Large intestine (tissue), 3 donors: ENCODE results near the gene DR1. TPM values are rescaled to one million over a fixed set of nuclear protein-coding genes. Genes with fewer than 3 reads are reported as not detected.
"Not testable (repeated sequence)": the region's sequence is repeated elsewhere in the genome, so short reads cannot be mapped to it uniquely, and the experiment has no call there.

Experiments
- DNase-seq, 2 donors: peaks; one replicate each; pipeline versions ENCODE4 v3.0.0 to v3.0.0-alpha.2; 2013
- H3K27ac ChIP-seq: one replicate; pipeline ENCODE4 v1.5.1; 2013; ENCODE audit warnings: low read length
- H3K27me3 ChIP-seq: 2 replicates; pipeline ENCODE4 v1.6.1; 2013; ENCODE audit warnings: low read length; ENCODE audit not compliant: control insufficient read depth, insufficient read depth
- H3K36me3 ChIP-seq: 2 replicates; pipeline ENCODE4 v1.6.1; 2013; ENCODE audit warnings: low read length; ENCODE audit not compliant: control insufficient read depth, insufficient read depth
- H3K4me1 ChIP-seq: one replicate; pipeline ENCODE4 v1.6.1; 2013; ENCODE audit warnings: low read length; ENCODE audit not compliant: control insufficient read depth, insufficient read depth
- H3K4me3 ChIP-seq: one replicate; pipeline ENCODE4 v1.5.1; 2013; ENCODE audit warnings: low read length
- H3K9me3 ChIP-seq: one replicate; pipeline ENCODE4 v1.6.1; 2013; ENCODE audit warnings: mild to moderate bottlenecking, low read depth, low read length, moderate library complexity; ENCODE audit not compliant: control insufficient read depth
- WGBS: methylation state at CpG from one replicate; pipeline ENCODE4 v1.1.5; 2013; ENCODE audit warnings: low lambda C conversion rate; ENCODE audit not compliant: insufficient coverage; 5-methylcytosine and 5-hydroxymethylcytosine counted together
- polyA plus RNA-seq: library from polyadenylated mRNA; unstranded; fragments of 120-200 nt; gene quantifications from one replicate; pipeline ENCODE4 v1.2.1, GENCODE V29; 2013

DR1 gene
- polyA plus RNA-seq, 1 donor: 42.1 TPM

- Histone ChIP-seq H3K27ac (no peak overlapping the region), H3K27me3 (no peaks in the 10 kb centered on the region), H3K4me1 (no peaks in the 10 kb centered on the region), H3K36me3 (peaks cover 5% of the 10 kb centered on the region), H3K4me3 (no peak overlapping the region), H3K9me3 (no peaks in the 10 kb centered on the region)
- no peak for DNase-seq
- WGBS: no CpG with 5 or more reads among the region's 1 CpG
Measured at GRCh38 chr1:93369734-93370133, 24.0 kb downstream of the DR1 start.

GRCh38 chr1:93374334-93375106 lies 28.8 kb downstream of the DR1 start:
- Histone ChIP-seq H3K4me3 (no peak overlapping the region), H3K4me1 (no peaks in the 10 kb centered on the region), H3K27ac (no peak overlapping the region), H3K9me3 (peaks cover 9% of the 10 kb centered on the region), H3K36me3 (no peaks in the 10 kb centered on the region), H3K27me3 (no peaks in the 10 kb centered on the region)
- no CpG with 5 or more reads among the region's 5 CpGs for WGBS
- DNase-seq: no peak

- Histone ChIP-seq H3K4me1 (no peaks in the 10 kb centered on the region), H3K4me3 (no peak overlapping the region), H3K36me3 (no peaks in the 10 kb centered on the region), H3K27me3 (no peaks in the 10 kb centered on the region), H3K27ac (no peak overlapping the region), H3K9me3 (peaks cover 3% of the 10 kb centered on the region)
- 80% methylated on average over 1 of the region's 3 CpGs for WGBS
- DNase-seq: no peak
Measured at GRCh38 chr1:93384656-93385055, 38.9 kb downstream of the DR1 start.

GRCh38 chr1:93386268-93386667 lies 40.6 kb downstream of the DR1 start:
- not testable (repeated sequence) for H3K9me3 ChIP-seq, DNase-seq, H3K4me3 ChIP-seq, H3K4me1 ChIP-seq, H3K36me3 ChIP-seq, H3K27me3 ChIP-seq, H3K27ac ChIP-seq
- WGBS: no CpG with 5 or more reads among the region's 7 CpGs

- 100% methylated on average over 2 of the region's 2 CpGs for WGBS
- H3K27ac ChIP-seq: no peak overlapping the region
- DNase-seq: no peak
- no peak overlapping the region for H3K4me3 ChIP-seq
- no peaks in the 10 kb centered on the region for H3K9me3 ChIP-seq
- H3K4me1 ChIP-seq: peaks cover 5% of the 10 kb centered on the region
- H3K27me3 ChIP-seq: no peaks in the 10 kb centered on the region
- no peaks in the 10 kb centered on the region for H3K36me3 ChIP-seq
Measured at GRCh38 chr1:93394514-93394913, 48.8 kb downstream of the DR1 start.

DNA sequence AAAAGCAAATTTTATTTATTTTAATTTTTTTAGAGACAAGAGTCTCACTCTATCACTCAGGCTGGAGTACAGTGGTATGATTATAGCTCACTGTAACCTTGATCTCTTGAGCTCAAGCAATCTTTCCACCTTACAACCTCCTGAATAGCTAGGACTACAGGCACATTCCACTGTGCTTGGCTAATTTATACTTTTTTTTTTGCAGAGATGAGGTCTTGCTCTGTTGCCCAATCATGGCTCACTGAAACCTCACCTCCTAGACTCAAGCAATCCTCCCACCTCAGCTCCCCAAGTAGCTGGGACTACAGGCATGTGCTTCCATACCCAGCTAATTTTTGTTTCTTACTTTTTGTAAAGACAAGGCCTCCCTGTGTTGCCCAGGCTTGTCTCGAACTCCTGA lies 49.5 kb downstream of the DR1 start:
- no peaks in the 10 kb centered on the region for H3K9me3 ChIP-seq
- no peaks in the 10 kb centered on the region for H3K36me3 ChIP-seq
- H3K27ac ChIP-seq: peak overlapping the region; percentile 65
- WGBS: no CpG with 5 or more reads among the region's 1 CpG
- peak; percentile 60 to 75 for DNase-seq
- H3K4me3 ChIP-seq: no peak overlapping the region
- no peaks in the 10 kb centered on the region for H3K27me3 ChIP-seq
- H3K4me1 ChIP-seq: peaks cover 5% of the 10 kb centered on the region

GRCh38 chr1:93399781-93400180 lies 54.1 kb downstream of the DR1 start:
- Histone ChIP-seq H3K4me3 (no peak overlapping the region), H3K36me3 (no peaks in the 10 kb centered on the region), H3K27ac (no peak overlapping the region)

GRCh38 chr1:93408203-93408602 lies 62.5 kb downstream of the DR1 start:
- Histone ChIP-seq H3K36me3 (no peaks in the 10 kb centered on the region), H3K9me3 (peaks cover 3% of the 10 kb centered on the region), H3K27ac (no peak overlapping the region), H3K4me3 (no peak overlapping the region), H3K27me3 (no peaks in the 10 kb centered on the region), H3K4me1 (no peaks in the 10 kb centered on the region)
- WGBS: no CpG with 5 or more reads among the region's 4 CpGs
- DNase-seq: no peak

More at GRCh38 chr1:93399781-93400180, 54.1 kb downstream of the DR1 start:
- peaks cover 5% of the 10 kb centered on the region for H3K4me1 ChIP-seq
- no peaks in the 10 kb centered on the region for H3K27me3 ChIP-seq
- no peak for DNase-seq
- no peaks in the 10 kb centered on the region for H3K9me3 ChIP-seq

GRCh38 chr1:93411000-93411399 lies 65.3 kb downstream of the DR1 start:
- Histone ChIP-seq H3K9me3 (peaks cover 3% of the 10 kb centered on the region), H3K4me3 (no peak overlapping the region), H3K27ac (no peak overlapping the region), H3K36me3 (no peaks in the 10 kb centered on the region), H3K4me1 (no peaks in the 10 kb centered on the region), H3K27me3 (no peaks in the 10 kb centered on the region)
- DNase-seq: no peak
- no CpG with 5 or more reads among the region's 2 CpGs for WGBS

GRCh38 chr1:93414749-93415148 lies 69.0 kb downstream of the DR1 start:
- no peak for DNase-seq
- Histone ChIP-seq H3K36me3 (no peaks in the 10 kb centered on the region), H3K27me3 (no peaks in the 10 kb centered on the region), H3K27ac (no peak overlapping the region), H3K9me3 (no peaks in the 10 kb centered on the region), H3K4me3 (no peak overlapping the region), H3K4me1 (no peaks in the 10 kb centered on the region)
- 76% methylated on average over 2 of the region's 3 CpGs for WGBS

DNA sequence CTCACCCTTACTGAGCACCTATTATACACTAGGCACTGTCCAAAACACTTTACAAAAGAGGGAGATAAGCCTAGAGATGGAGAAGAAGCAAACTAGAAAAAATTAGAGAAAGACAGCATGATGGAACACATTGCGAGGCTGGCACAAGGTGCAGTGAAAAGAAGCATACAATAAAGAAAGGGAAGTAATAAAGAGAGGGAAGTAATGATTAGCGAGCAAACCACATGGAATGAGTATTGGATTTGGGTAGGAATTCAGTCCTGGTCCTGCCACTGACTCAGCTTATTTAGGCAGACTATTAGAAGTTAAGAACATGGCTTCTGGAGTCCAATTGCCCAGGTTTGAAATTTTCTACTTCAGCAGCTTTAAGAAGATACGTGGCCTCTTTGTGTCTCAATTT lies 69.6 kb downstream of the DR1 start:
- Histone ChIP-seq H3K4me3 (no peak overlapping the region), H3K9me3 (no peaks in the 10 kb centered on the region), H3K27me3 (no peaks in the 10 kb centered on the region), H3K27ac (peak overlapping the region; percentile 6), H3K4me1 (no peaks in the 10 kb centered on the region), H3K36me3 (no peaks in the 10 kb centered on the region)
- 73% methylated on average over 2 of the region's 3 CpGs for WGBS
- DNase-seq: peak in 1 of 2 donors; percentile 35
